Activated CD8-positive, alpha-beta memory T cell treated with anti-CD3 and anti-CD28 coated beads for 1 hour (primary cell): ENCODE data around the gene C1orf232.

Source experiments
- DNase-seq, 2 donors: peaks; one replicate each; pipeline ENCODE4 v3.0.0-alpha.2; 2020; ENCODE audit warnings: low read depth in 1 of 2; ENCODE audit errors: extremely low read depth in 1 of 2

The C1orf232 gene

GRCh38 chr1:26125382-26125781 lies 43.4 kb downstream of the C1orf232 start:
- no peak for DNase-seq

GRCh38 chr1:26124418-26125331 lies 44.1 kb downstream of the C1orf232 start:
- DNase-seq: no peak

GRCh38 chr1:26122988-26123973 lies 45.5 kb downstream of the C1orf232 start:
- no peak for DNase-seq

GRCh38 chr1:26121854-26122773 lies 46.6 kb downstream of the C1orf232 start:
- no peak for DNase-seq

GRCh38 chr1:26119892-26120608 lies 48.7 kb downstream of the C1orf232 start:
- no peak for DNase-seq

GRCh38 chr1:26114165-26114927 lies 54.4 kb downstream of the C1orf232 start:
- no peak for DNase-seq
